Parietal lobe (tissue), 1 donor: ENCODE data around the gene NFIX. TPM values are rescaled to one million over a fixed set of nuclear protein-coding genes. Genes with fewer than 3 reads are reported as not detected.

Source experiments
- total RNA-seq: library from RNA; depleted of rRNA; stranded (reverse); fragments of >200 nt; gene quantifications from one replicate; pipeline ENCODE4 v1.2.3, GENCODE V29; 2014

NFIX gene
- 235 TPM for total RNA-seq

DNA sequence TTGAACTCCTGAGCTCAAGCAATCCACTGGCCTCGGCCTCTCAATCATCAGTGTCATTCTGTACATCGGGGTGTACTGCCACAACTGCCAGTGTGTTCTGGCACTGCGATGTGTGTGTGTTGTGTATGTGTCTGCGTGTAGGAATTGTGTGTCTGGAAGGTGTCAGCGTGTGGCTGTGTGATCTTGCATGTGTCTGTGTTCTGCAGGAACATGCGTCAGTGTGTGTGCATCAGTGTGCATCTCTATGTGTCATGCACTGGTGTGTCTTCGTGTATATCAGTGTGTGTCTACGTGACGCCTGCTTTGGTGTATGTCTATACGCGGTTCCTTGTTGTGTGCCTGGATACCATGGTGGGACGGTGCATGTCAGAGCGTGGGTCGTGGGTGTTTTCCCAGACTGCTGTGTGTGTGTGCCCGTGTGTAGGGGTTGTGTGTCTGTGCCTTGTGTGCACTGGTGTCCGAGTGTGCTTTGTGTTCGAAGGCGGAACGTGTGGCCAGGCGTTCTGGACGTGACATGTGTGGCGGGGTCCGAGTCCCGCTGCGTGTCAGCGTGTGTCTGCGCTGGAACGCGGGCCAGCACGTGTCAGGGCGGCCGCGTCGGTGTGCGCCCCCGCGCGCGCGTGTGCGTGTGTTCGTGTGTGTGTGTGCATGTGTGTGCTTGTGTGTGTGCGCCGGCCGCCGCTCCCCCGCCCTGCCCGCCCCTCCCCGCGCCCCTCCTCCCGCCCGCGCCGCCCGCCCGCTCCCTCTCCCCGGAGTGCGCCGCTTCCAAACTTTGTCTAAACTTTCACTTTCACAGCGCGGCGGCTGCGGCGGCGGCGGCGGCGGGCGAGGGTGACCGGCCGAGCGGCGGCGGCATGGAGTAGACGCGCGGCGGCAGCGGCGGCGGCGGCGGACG is at the start of gene NFIX:
Gene NFIX, plus strand, starts transcription at position 775 of the 895 bp plus-strand sequence. CDS start 363 bp downstream, outside the sequence.

DNA sequence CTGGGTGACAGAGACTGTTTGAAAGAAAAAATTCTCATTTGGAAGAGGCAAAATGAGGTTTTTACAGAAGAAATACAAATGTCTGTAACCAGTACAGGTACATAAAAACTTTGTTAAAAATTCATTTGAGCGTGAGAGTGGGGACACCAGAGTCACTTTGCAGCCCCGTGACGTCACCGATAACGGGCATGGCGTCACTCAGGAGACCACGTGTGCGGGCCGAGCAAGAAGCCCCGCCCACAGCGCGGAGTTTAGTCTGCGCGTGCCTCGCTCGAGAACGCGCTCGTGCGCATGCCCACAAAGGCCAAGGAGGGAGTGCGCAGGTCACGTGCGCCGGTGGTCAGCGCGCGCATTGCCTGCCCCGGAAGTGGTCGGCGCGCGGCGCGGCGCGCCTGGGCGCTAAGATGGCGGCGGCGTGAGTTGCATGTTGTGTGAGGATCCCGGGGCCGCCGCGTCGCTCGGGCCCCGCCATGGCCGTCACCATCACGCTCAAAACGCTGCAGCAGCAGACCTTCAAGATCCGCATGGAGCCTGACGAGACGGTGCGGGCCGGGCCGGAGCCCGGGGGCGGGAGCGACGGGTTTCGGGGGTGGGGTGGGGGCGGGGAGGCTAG is 49.7 kb upstream of the NFIX start, which contains the start of gene RAD23A:
Gene RAD23A, plus strand, starts transcription at position 384 of the 613 bp plus-strand sequence. Its CDS starts 87 bp downstream, at position 471.

DNA sequence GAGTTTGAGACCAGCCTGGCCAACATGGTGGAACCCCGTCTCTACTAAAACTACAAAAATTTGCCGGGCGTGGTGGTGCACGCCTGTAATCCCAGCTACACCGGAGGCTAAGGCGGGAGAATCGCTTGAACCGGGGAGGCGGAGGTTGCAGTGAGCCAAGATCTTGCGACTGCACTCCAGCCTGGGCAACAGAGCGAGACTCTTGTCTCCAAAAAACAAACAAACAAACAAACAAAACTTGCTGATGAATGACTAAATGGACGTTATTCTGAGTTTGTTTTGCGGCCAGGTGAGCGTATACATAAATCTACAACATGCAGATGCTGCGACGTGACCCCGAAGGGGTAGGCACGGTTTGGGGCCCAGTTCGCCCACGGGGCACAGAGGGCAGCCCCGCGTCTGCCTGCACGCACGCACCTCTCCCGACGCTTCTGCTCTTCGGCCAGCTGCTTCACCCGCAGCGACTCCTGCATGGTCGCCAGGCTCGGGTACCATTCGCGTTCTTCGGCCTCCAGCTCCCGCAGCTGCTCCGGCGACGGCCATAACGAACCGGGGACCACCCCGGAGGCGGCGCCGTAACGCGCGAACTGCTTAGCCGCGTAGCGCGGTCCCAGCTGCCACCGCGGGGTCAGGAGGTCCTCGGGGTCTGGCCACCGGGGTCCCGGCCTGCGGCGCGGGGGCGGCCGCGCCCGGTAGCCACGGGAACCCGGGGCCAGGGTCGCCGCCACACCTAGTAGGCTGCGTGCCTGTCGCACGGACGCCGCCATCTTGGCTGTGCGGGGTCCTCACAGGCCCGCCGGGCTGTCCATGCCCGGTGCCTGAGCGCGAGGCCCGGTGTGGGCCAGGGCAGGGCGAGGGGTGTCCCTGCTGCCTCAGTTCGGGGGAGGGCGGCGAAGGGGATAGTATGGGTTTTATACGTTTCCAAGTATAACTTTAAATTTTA is 38.6 kb upstream of the NFIX start, which contains the start of gene GADD45GIP1:
Gene GADD45GIP1, minus strand, starts transcription at position 778 of the 943 bp plus-strand sequence. Its CDS starts 11 bp downstream, at position 767.

DNA sequence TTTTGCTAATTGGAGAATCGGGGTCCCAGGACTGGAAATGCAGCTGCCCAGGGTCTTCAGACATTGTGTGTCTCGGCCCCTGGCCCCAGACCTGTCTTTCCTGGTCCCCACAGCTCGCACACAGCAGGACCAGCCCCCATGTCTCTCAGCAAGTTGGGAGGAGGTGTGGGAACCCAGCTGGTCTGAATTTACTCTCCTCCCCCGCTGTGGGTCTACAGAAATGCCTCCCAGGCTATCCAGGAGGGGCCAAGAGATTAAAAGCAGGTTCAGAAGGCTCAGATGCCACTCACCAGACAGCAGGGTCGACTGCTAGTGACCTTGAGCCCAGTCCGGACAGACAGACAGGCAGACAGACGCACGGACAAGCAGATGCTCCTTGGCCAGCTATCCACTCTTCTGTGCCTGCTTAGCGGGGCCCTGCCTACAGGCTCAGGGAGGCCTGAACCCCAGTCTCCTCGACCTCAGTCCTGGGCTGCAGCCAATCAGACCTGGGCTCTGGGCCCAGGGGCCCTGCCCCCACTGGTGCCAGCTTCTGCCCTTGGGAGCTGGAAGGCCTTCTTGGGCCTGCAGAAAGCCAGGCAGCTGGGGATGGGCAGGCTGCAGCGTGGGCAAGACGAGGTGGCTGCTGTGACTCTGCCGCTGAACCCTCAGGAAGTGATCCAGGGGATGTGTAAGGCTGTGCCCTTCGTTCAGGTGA is 25.8 kb upstream of the NFIX start, which contains the start of gene DAND5:
Gene DAND5, plus strand, starts transcription at position 285 of the 697 bp plus-strand sequence. Its CDS starts 85 bp downstream, at position 370.

DNA sequence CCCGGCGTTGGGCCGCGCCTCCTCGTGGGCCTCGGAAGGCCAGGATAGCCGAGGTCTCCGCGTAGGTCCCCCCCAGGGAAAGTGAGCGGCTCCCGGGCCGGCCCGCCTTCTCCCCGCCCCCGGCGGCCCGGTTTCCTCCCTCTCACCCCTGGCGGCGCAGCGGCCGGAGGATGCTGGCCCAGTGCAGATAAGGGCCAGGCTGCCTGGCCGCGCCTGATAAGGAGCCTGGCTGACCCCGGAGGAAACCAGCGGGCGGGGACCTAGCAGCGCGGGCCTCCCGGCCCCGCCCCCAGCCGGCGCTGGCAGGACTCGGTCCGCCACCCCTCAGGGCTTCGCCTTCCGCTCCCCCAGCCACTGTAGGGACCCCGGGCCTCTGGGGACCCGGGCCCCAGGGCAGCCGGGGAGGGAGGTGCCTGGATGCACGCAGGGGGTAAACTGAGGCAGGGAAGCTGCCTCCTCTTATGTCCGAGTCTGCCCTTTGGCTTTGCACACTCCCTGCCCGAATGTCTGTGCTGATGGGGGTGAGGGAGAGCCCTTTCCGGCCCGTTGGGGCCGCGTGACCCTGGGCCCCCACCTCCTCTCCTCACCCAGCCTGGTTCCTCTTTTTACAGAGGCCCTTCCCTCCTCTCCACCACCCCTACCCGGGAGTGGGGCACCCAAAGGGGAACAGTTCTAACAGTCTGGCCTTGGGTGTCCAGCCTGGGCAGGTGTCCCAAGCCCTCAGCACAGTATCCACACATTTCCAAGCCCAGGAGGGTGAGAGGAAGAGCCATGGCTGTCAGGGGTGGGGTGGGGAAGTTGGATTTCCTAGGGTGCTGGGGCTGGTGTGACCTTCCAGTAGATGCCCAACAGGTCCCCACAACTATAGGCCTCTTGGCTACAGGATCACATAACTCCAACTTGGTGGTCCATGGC is 107.6 kb downstream of the NFIX start, which contains the start of gene LYL1:
Gene LYL1, minus strand, starts transcription at position 193 of the 915 bp plus-strand sequence. CDS start 1,687 bp downstream, outside the sequence.

DNA sequence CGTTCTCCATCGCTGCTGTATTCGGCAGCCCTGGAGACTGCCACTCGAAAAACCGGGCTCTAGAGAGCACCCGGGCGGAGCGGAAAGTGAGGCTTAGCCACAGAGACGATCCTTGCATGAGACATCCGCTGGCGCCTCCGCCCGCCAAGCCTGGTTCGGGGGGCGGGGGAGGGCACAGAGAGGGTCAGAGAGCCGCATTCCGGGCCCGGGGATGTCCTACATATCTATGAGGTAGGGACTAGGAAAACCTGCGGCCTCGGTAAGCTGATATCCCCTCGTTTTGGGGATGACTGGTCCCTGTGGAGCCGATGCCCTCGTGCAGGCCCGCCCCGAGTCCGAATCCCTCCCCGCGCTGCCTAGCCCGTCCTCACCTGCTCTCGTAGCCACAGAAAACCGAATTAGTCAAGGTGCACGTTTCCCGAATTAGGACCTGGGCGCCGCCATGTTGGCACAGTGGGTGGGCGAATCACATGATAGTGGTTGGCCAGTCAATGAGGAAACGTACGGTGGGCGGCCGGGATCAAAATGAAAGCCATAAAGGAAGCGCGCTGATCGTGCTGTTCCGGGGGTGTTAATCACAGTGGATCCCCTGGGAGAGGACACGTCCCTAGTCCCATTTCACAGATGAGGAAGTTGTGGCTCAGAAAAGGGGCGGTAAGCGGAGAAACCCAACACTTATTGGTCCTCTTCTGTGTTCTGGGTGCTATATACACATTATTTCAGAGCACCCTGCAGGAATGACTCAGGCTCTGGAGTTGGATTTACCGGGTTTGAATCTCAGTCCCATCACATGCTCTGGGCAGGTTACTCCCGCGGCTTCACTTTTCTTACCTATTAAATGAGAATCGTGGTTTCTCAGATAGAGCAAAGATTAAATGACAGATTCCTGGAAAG is 121.3 kb downstream of the NFIX start, which contains the start of gene TRMT1:
Gene TRMT1, minus strand, starts transcription at position 459 of the 894 bp plus-strand sequence. Its CDS starts 341 bp downstream, at position 118.

DNA sequence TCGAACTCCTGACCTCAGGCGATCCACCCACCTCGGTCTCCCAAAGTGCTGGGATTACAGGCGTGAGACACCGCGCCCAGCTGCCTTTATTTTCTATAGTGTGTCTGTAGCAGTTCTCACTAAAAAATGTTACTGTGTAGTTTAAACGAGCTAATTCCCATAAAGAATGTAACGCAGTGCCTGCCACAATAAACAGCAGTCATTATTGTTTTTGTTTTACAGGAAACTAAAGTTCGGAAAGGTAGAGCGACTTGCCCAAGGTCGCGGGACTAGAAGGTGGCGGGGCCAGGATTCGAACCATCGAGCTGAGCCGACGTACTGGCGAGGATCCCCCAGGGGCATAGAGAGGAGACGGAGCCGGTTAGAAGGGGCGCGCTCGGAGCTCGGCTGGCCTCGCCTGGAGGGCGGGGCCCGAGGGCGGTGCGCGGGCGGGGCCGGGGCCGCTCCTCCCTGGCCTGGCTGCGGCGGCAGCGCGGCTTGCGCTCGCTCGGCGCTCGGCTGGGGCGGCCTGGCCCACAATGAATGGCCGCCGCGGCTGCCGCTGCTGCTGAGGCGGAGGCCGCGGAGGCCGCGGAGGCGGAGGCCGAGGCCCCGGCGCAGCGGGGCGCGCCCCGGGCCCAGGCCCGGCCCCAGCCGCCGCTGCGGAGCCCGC is 122.6 kb downstream of the NFIX start, which contains the start of gene NACC1:
Gene NACC1, plus strand, starts transcription at position 493 of the 652 bp plus-strand sequence. CDS start 16,944 bp downstream, outside the sequence.

Other genes starting within 250 kb of the NFIX start
- gene BEST2, start 243.7 kb upstream of the NFIX start, total RNA-seq = not detected
- gene HOOK2, start 219.9 kb upstream of the NFIX start, total RNA-seq = 35.4 TPM
- gene JUNB, start 204.0 kb upstream of the NFIX start, total RNA-seq = 10.3 TPM
- 189 TPM for gene PRDX2, start 193.7 kb upstream of the NFIX start, total RNA-seq
- not detected for gene THSD8, start 193.4 kb upstream of the NFIX start, total RNA-seq
- 16.9 TPM for gene RNASEH2A, start 188.9 kb upstream of the NFIX start, total RNA-seq
- gene RTBDN, start 160.9 kb upstream of the NFIX start, total RNA-seq = 2.2 TPM
- gene MAST1, start 157.0 kb upstream of the NFIX start, total RNA-seq = 131 TPM
- 2.5 TPM for gene DNASE2, start 114.0 kb upstream of the NFIX start, total RNA-seq
- 0.31 TPM for gene KLF1, start 108.3 kb upstream of the NFIX start, total RNA-seq
- 25.7 TPM for gene GCDH, start 104.3 kb upstream of the NFIX start, total RNA-seq
- gene SYCE2, start 76.2 kb upstream of the NFIX start, total RNA-seq = not detected
- 55.7 TPM for gene FARSA, start 61.8 kb upstream of the NFIX start, total RNA-seq
- gene CALR, start 56.9 kb upstream of the NFIX start, total RNA-seq = 211 TPM
- 35.1 TPM for gene RAD23A, start 49.6 kb upstream of the NFIX start, total RNA-seq
- 15.3 TPM for gene GADD45GIP1, start 38.3 kb upstream of the NFIX start, total RNA-seq
- not detected for gene DAND5, start 25.9 kb upstream of the NFIX start, total RNA-seq
- gene LYL1, start 107.4 kb downstream of the NFIX start, total RNA-seq = 2.8 TPM
- gene TRMT1, start 121.3 kb downstream of the NFIX start, total RNA-seq = 32.2 TPM
- gene NACC1, start 122.8 kb downstream of the NFIX start, total RNA-seq = 26.9 TPM
- 27.2 TPM for gene STX10, start 154.9 kb downstream of the NFIX start, total RNA-seq
- gene IER2, start 154.9 kb downstream of the NFIX start, total RNA-seq = 6.6 TPM